Naive thymus-derived CD4-positive, alpha-beta T cell (primary cell): ENCODE data around the gene NAA20. TPM values are rescaled to one million over a fixed set of nuclear protein-coding genes. Genes with fewer than 3 reads are reported as not detected.
A peak's percentile ranks its signal among the peaks of the same experiment; 100 is the strongest.

Experiments used
- ATAC-seq: fragments of 150-1000 bp; cut with Tn5 transposase; 2 replicates; pipeline ENCODE4 v1.10.0; 2021; ENCODE audit warnings: mild to moderate bottlenecking, moderate library complexity
- CTCF ChIA-PET: fragments of 350-600 bp; sonication (Branson Sonifier 250); formaldehyde crosslinking; loops from one replicate; lab custom pipeline; 2021; ENCODE audit warnings: antibody characterized with exemption; lab: Charles Lee
- POLR2A ChIA-PET: fragments of 350-600 bp; sonication (Branson Sonifier 250); formaldehyde crosslinking; loops from one replicate; lab custom pipeline; 2021; ENCODE audit warnings: antibody characterized with exemption, inconsistent platforms; lab: Charles Lee
- DNase-seq, 9 donors: peaks; one replicate each; pipeline versions ENCODE4 v3.0.0 to v3.0.0-alpha.2; 2020 to 2022; ENCODE audit warnings: mixed read lengths in 1 of 9
- H3K27ac ChIP-seq: one replicate; pipeline ENCODE4 v1.7.0; 2013; ENCODE audit warnings: mild to moderate bottlenecking, low read depth, low read length, moderate library complexity
- H3K27me3 ChIP-seq, 2 donors: one replicate each; pipeline ENCODE4 v1.7.0; 2013; ENCODE audit warnings: low read length in 2 of 2, mild to moderate bottlenecking in 2 of 2, moderate library complexity in 2 of 2; ENCODE audit not compliant: control insufficient read depth in 2 of 2, insufficient read depth in 2 of 2
- H3K36me3 ChIP-seq, 3 experiments: 1 replicate in 2 of 3; 2 replicates in 1 of 3; pipeline ENCODE4 v1.7.0; 2013; ENCODE audit warnings: low read length in 3 of 3, mild to moderate bottlenecking in 3 of 3, moderate library complexity in 1 of 3; ENCODE audit not compliant: insufficient read depth in 3 of 3, control insufficient read depth in 2 of 3
- H3K4me1 ChIP-seq, 2 donors: one replicate each; pipeline ENCODE4 v1.7.0; 2013; ENCODE audit warnings: low read length in 2 of 2, mild to moderate bottlenecking in 2 of 2, moderate library complexity in 1 of 2; ENCODE audit not compliant: control insufficient read depth in 2 of 2, insufficient read depth in 2 of 2
- H3K4me3 ChIP-seq: 2 replicates; pipeline ENCODE4 v1.7.0; 2013; ENCODE audit warnings: mild to moderate bottlenecking, low read length
- H3K9me3 ChIP-seq, 3 experiments: 1 replicate in 2 of 3; 2 replicates in 1 of 3; pipeline ENCODE4 v1.7.0; 2013; ENCODE audit warnings: low read length in 3 of 3; ENCODE audit not compliant: control insufficient read depth in 2 of 3
- H3K27ac Mint-ChIP-seq, 9 donors: one replicate each; pipeline ENCODE4 v1.8.0; 2020 to 2022; ENCODE audit warnings: mixed read lengths in 9 of 9, mild to moderate bottlenecking in 8 of 9, moderate library complexity in 5 of 9, inconsistent platforms in 2 of 9
- H3K27me3 Mint-ChIP-seq, 5 donors: one replicate each; pipeline ENCODE4 v1.8.0; 2021 to 2022; ENCODE audit warnings: mixed read lengths in 5 of 5, mild to moderate bottlenecking in 1 of 5
- H3K36me3 Mint-ChIP-seq, 5 donors: one replicate each; pipeline ENCODE4 v1.8.0; 2020 to 2022; ENCODE audit warnings: mixed read lengths in 5 of 5, mild to moderate bottlenecking in 3 of 5, inconsistent platforms in 1 of 5
- H3K4me1 Mint-ChIP-seq, 7 donors: one replicate each; pipeline ENCODE4 v1.8.0; 2020 to 2022; ENCODE audit warnings: mixed read lengths in 7 of 7, mild to moderate bottlenecking in 3 of 7, inconsistent platforms in 1 of 7
- H3K4me3 Mint-ChIP-seq, 10 donors: one replicate each; pipeline ENCODE4 v1.8.0; 2020 to 2022; ENCODE audit warnings: mild to moderate bottlenecking in 10 of 10, mixed read lengths in 10 of 10, moderate library complexity in 6 of 10, inconsistent platforms in 2 of 10
- H3K9me3 Mint-ChIP-seq, 11 donors: one replicate each; pipeline ENCODE4 v1.8.0; 2020 to 2022; ENCODE audit warnings: mixed read lengths in 11 of 11, mild to moderate bottlenecking in 4 of 11, inconsistent platforms in 1 of 11, moderate library complexity in 1 of 11
- intact Hi-C, 2 donors: fragments of 100-400 bp; cut with micrococcal nuclease; formaldehyde crosslinking; loops; one replicate each; pipeline ENCODE4 v1.15.1; 2023
- polyA plus RNA-seq, 2 donors: library from polyadenylated mRNA; unstranded; fragments of 300-500 nt; fragmentation: Illumina TruSeq; gene quantifications; one replicate each; pipeline ENCODE4 v1.2.3, GENCODE V29; 2021
- total RNA-seq, 6 experiments: library from RNA in 5 of 6; stranded (reverse) in 5 of 6; gene quantifications; 1 replicate in 5 of 6; 2 replicates in 1 of 6; pipeline ENCODE4 v1.2.3 and lab custom pipeline; 2021 to 2026

The NAA20 gene
- total and polyA plus RNA-seq, 7 experiments from 2014 or later: 21.5 to 90.2 (median 29.6) TPM

DNA sequence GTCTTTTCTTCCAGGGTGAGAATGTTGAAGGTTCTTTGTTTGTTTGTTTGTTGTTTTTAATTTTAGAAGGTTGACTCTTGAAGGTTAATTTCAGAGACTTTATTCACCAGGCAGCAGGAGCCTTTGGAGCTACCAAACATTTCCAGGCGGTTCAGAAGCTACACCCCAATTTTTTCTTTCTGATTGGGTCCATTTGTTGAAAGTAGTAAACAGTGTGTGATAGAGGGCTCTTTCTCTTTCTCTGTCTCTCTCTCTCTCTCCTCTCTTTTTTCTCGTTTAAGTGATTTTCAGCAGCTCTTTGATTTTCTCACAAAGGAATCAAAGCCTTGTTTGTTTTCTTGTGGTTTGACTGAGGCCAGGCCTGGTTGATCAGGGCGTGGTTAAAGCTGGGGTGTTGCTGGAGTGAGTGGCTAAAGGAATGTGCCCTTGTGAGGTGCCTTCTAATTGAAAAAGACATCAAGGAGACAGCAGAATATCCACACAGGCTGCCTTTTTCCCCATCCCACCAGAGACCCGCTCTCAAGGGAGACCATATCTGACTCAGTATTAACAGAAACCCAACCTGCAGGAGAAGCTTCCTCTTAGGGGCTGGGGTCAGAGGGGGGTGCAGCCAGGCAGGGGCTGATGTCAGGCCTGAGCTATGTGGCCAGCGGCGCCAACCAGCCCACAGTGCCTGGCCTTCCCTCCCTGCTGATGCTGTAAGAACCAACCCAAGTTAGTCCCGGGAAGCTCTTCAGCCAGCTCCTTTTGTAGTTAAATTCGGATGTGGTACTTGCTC, 40.4 kb upstream of the NAA20 start:
- Mint-ChIP-seq H3K27ac (peak overlapping the region in 1 of 9 donors; percentile 38), H3K4me1 (peaks cover 0 to 8% (median 7%) of the 10 kb centered on the region in 7 donors), H3K36me3 (no peaks in the 10 kb centered on the region), H3K27me3 (peaks cover 0 to 5% (median 0%) of the 10 kb centered on the region in 5 donors), H3K9me3 (peaks cover 0 to 2% (median 0%) of the 10 kb centered on the region in 11 donors), H3K4me3 (no peak overlapping the region)
- Histone ChIP-seq H3K27ac (no peak overlapping the region), H3K27me3 (no peaks in the 10 kb centered on the region), H3K9me3 (no peaks in the 10 kb centered on the region), H3K4me3 (no peak overlapping the region), H3K4me1 (no peaks in the 10 kb centered on the region), H3K36me3 (no peaks in the 10 kb centered on the region)
- intact Hi-C loops: no loop called here
- DNase-seq: no peak
- POLR2A ChIA-PET: no interaction called here
- no peak for ATAC-seq
- CTCF ChIA-PET: interaction anchor here (1.0 kb wide), 1 partner anchor 14 kb away, joined by 3 read pairs; no protein-coding TSS in a partner anchor

DNA sequence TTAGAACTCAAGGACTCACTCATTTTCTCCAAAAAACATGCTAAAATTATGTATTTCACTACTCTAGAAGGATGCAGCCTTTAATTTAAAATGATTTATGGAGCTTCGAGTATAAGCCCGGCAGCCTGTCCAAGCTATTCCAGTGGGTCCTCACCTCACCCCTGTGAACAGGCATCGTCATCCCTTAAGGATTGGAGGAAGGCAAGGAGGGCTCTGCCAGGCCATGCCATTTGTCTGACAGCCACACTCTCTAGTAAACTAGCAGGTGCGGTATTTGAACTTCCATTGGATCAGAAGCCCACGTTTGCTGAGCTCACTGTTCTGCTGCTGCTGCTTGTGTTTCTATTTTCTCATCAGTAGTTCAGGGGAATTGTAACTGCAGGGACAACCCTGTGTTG, 39.8 kb upstream of the NAA20 start:
- CTCF ChIA-PET: interaction anchor here (1.0 kb wide), 1 partner anchor 14 kb away, joined by 3 read pairs; no protein-coding TSS in a partner anchor
- Mint-ChIP-seq H3K4me1 (peaks cover 0 to 8% (median 7%) of the 10 kb centered on the region in 7 donors), H3K9me3 (peaks cover 0 to 2% (median 0%) of the 10 kb centered on the region in 11 donors), H3K4me3 (no peak overlapping the region), H3K27ac (no peak overlapping the region), H3K36me3 (no peaks in the 10 kb centered on the region), H3K27me3 (peaks cover 0 to 5% (median 0%) of the 10 kb centered on the region in 5 donors)
- POLR2A ChIA-PET: no interaction called here
- Histone ChIP-seq H3K27me3 (no peaks in the 10 kb centered on the region), H3K4me3 (no peak overlapping the region), H3K9me3 (no peaks in the 10 kb centered on the region), H3K27ac (no peak overlapping the region), H3K4me1 (no peaks in the 10 kb centered on the region), H3K36me3 (no peaks in the 10 kb centered on the region)
- no peak for DNase-seq
- intact Hi-C loops: no loop called here
- no peak for ATAC-seq

DNA sequence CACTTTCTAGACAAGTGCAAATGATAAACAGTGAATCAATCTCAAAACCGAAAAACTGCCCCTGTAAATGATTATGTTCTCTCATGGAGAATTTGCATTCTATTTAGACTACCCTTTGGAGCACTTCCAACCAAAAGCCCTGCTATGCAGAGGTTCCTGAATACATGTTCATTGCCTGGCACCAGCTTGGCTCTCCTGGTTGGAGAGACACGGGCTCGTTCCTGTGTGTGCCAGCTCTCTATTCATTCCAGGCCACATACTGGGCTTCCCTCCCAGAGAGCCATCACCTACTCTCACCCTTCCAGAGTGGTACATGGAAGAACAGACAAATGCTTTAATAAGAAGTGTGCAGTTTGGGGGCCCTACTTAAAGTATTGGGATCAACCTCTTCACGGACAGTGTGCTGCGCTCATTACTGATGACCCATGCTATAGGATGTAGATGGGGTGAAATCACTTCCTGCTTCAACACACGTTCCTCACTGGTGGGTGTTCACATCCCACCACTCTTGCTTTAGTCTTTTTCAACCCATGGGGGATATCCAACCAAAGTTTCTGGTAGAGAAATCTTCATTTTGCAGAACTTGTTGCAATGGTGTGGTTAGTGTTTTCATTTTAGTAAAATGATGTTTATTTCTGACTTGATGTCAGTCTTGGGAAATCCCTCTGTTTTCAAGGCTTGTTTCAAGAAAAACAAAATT, 38.5 kb upstream of the NAA20 start:
- H3K9me3 ChIP-seq: no peaks in the 10 kb centered on the region
- H3K4me3 ChIP-seq: no peak overlapping the region
- H3K36me3 ChIP-seq: no peaks in the 10 kb centered on the region
- H3K27me3 ChIP-seq: no peaks in the 10 kb centered on the region
- DNase-seq (no peak), ATAC-seq (no peak)
- ChIA-PET CTCF (no interaction called here), POLR2A (no interaction called here)
- no peak overlapping the region for H3K27ac ChIP-seq
- H3K4me3 Mint-ChIP-seq: no peak overlapping the region
- peaks cover 0 to 8% (median 7%) of the 10 kb centered on the region in 7 donors for H3K4me1 Mint-ChIP-seq
- H3K27me3 Mint-ChIP-seq: peaks cover 0 to 5% (median 0%) of the 10 kb centered on the region in 5 donors
- no peaks in the 10 kb centered on the region for H3K4me1 ChIP-seq
- H3K9me3 Mint-ChIP-seq: peaks cover 0 to 2% (median 0%) of the 10 kb centered on the region in 11 donors
- H3K27ac Mint-ChIP-seq: no peak overlapping the region
- no peaks in the 10 kb centered on the region for H3K36me3 Mint-ChIP-seq
- intact Hi-C loops: no loop called here

- CTCF ChIA-PET: no interaction called here
- intact Hi-C loops: no loop called here
Observed at GRCh38 chr20:19981031-19981451, 36.1 kb upstream of the NAA20 start.

GRCh38 chr20:19986419-19986818, 30.7 kb upstream of the NAA20 start:
- intact Hi-C loops: no loop called here
- H3K27me3 ChIP-seq: no peaks in the 10 kb centered on the region
- H3K36me3 ChIP-seq: no peaks in the 10 kb centered on the region
- Mint-ChIP-seq H3K36me3 (no peaks in the 10 kb centered on the region), H3K27ac (no peak overlapping the region), H3K4me3 (no peak overlapping the region), H3K9me3 (peaks cover 0 to 4% (median 0%) of the 10 kb centered on the region in 11 donors), H3K27me3 (peaks cover 0 to 17% (median 5%) of the 10 kb centered on the region in 5 donors), H3K4me1 (no peaks in the 10 kb centered on the region)
- no peak overlapping the region for H3K27ac ChIP-seq
- DNase-seq (no peak), ATAC-seq (no peak)
- no peaks in the 10 kb centered on the region for H3K9me3 ChIP-seq
- H3K4me3 ChIP-seq: no peak overlapping the region
- no peaks in the 10 kb centered on the region for H3K4me1 ChIP-seq
- POLR2A ChIA-PET: no interaction called here
- CTCF ChIA-PET: no interaction called here

More at GRCh38 chr20:19981031-19981451, 36.1 kb upstream of the NAA20 start:
- no peak overlapping the region for H3K27ac Mint-ChIP-seq
- no peak for ATAC-seq
- no peaks in the 10 kb centered on the region for H3K36me3 Mint-ChIP-seq
- no peak overlapping the region for H3K4me3 Mint-ChIP-seq
- H3K9me3 Mint-ChIP-seq: peaks cover 0 to 4% (median 0%) of the 10 kb centered on the region in 11 donors
- H3K27me3 Mint-ChIP-seq: peaks cover 0 to 5% (median 0%) of the 10 kb centered on the region in 5 donors
- Histone ChIP-seq H3K4me1 (no peaks in the 10 kb centered on the region), H3K27ac (no peak overlapping the region), H3K27me3 (no peaks in the 10 kb centered on the region), H3K4me3 (no peak overlapping the region), H3K36me3 (no peaks in the 10 kb centered on the region), H3K9me3 (no peaks in the 10 kb centered on the region)
- H3K4me1 Mint-ChIP-seq: peaks cover 0 to 8% (median 7%) of the 10 kb centered on the region in 7 donors
- DNase-seq: no peak
- POLR2A ChIA-PET: no interaction called here

DNA sequence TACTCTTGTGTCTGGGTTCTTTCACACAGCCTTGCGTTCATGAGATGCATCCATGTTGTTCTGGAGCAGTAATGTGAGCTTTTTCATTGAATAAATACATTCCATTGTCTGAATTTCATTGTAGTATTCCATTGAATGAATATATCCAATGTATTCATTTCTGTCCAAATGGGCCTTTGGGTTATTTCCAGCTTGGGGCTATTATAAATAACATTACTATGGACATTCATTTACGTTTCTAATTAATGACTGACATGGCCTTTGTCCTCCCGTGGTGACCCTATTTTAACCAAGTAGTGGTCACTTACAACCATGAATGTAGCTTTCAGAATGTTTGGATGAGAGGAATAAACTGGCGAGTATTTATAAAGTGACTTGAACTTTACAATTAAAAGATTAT, 30.1 kb upstream of the NAA20 start:
- H3K27me3 ChIP-seq: no peaks in the 10 kb centered on the region
- ATAC-seq (no peak), DNase-seq (no peak)
- ChIA-PET CTCF (no interaction called here), POLR2A (no interaction called here)
- no peaks in the 10 kb centered on the region for H3K4me1 ChIP-seq
- Mint-ChIP-seq H3K27ac (no peak overlapping the region), H3K4me1 (no peaks in the 10 kb centered on the region), H3K9me3 (peaks cover 0 to 4% (median 0%) of the 10 kb centered on the region in 11 donors), H3K4me3 (no peak overlapping the region), H3K27me3 (peaks cover 0 to 17% (median 5%) of the 10 kb centered on the region in 5 donors), H3K36me3 (no peaks in the 10 kb centered on the region)
- no peaks in the 10 kb centered on the region for H3K36me3 ChIP-seq
- intact Hi-C loops: no loop called here
- H3K27ac ChIP-seq: no peak overlapping the region
- H3K9me3 ChIP-seq: no peaks in the 10 kb centered on the region
- no peak overlapping the region for H3K4me3 ChIP-seq
